ENCODE measurements around the gene PLA2G6.
"Not testable (repeated sequence)": the region's sequence is repeated elsewhere in the genome, so short reads cannot be mapped to it uniquely, and the experiment has no call there.

PLA2G6 gene

DNA sequence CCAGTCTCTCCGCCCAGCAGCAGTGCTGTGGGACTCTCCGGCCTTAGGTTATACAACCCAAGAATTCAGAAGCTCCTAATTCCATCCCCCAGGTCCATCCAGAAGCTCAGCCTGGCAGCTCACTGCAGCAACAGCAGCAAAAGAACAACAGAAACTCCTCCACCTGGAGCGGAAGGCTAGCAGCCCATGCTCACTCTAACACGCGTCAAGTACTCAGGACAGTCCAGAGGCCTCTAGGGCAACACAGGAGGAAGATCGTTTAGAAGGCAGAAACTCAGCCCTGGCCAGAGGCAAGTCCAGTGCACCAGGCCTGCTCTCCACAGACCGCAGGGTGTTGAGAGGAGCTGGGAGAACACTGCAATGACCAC lies 17.1 kb downstream of the PLA2G6 start:
- no peak for DNase-seq

DNA sequence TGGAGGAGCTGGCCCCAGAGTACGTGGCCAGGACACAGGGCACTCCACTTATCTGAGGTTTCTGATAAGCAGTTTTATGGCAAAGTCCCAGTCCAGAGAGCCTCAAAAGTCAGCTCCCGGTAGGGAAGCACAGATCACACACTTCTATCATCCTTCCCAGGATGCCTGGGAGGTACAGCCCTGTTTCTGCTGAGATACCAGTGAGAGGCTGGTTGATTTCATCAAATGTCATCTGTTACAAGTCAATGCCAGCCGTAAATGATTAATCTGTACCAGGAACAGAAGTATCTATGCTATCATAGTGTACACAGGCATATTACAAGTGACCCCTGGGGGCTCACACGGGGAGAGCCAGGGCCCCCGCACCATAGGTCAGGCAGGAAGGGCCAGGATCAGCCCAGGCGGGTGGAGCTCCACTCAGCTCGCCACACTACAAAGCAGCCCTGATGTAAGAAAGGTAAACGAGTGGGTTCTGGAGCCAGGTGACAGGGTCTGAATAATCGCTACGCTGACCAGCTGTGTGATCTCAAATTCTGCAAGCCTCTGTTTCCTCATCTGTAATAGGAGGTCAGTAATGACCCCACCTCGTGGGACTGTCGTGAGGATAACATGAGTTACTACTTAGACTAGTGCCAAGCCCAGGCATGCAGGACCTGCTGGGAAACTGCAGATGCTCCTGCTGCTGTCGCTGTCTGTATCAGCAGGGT lies 17.6 kb downstream of the PLA2G6 start:
- DNase-seq = no peak

DNA sequence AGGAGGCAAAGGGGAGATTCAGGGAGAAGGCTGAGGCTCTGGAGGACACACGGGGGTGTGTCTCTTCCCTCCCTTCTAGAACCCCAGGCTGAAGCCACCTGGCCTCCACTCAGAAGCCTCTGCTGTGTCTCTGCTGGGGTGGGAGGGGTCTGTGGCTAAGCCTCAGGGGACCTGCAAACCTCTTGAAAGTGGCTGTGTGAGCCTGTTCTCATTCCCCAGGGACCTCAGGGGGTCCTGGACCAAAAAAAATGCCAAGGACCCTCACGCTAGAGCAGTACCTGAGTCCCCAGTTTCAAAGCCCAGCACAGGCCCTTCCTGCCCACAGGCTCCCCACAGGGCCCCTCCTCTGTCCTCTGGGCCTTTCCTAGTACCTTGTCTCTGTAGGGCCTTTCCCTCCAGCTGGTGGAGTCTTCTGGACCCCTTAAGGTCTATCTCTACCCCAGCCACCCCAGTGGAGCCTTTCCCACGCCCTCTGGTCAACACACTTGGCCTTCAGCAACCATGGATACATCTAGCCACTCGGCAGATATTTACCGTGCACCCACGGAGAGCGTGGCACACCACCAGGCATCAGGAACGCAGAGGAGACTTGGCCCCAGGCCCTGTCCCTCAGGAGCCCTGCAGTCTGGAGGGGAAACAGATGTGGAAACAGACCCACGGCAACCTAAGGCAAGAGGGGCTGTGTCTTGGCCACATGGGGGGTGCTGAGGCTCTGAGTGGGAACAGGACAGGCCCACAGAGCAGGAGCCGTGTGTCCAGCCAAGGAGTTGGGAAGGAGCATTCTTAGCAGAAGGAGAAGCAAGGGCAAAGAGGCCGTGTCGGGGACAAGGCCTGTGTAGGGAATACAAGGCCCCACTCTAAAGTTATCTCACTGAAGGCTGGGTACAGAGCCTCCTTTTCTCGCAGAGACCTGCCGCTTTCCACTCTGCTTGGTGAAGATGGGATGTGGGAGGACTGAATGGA lies 18.5 kb downstream of the PLA2G6 start:
- DNase-seq = no peak

DNA sequence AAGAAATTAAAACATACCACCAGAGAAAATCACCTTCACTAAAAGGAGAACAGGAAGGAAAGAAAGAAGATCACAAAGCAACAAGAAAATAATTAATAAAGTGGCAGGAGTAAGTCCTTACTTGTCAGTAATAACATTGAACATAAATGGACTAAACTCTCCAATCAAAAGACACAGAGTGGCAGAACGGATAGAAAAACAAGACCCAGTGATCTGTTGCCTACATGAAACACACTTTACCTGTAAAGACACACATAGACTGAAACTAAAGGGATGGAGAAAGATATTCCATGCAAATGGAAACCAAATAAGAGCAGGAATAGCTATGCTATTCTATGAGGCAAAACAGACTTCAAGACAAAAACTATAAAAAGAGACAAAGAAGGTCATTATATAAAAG lies 25.9 kb downstream of the PLA2G6 start:
- DNase-seq = no peak

DNA sequence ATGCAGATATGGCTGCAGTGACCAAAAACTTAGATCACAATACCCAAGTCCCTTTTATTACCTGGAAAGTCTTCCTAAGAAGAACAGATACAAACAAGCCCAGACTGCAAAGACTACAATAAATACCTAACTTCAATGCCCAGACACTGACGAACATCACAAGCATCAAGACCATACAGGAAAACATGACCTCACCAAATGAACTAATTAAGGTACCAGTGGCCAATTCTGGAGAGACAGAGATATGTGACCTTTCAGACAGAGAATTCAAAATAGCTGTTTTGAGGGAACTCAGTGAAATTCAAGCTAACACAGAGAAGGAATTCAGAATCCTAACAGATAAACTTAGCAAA lies 27.1 kb downstream of the PLA2G6 start:
- DNase-seq = not testable (repeated sequence)

DNA sequence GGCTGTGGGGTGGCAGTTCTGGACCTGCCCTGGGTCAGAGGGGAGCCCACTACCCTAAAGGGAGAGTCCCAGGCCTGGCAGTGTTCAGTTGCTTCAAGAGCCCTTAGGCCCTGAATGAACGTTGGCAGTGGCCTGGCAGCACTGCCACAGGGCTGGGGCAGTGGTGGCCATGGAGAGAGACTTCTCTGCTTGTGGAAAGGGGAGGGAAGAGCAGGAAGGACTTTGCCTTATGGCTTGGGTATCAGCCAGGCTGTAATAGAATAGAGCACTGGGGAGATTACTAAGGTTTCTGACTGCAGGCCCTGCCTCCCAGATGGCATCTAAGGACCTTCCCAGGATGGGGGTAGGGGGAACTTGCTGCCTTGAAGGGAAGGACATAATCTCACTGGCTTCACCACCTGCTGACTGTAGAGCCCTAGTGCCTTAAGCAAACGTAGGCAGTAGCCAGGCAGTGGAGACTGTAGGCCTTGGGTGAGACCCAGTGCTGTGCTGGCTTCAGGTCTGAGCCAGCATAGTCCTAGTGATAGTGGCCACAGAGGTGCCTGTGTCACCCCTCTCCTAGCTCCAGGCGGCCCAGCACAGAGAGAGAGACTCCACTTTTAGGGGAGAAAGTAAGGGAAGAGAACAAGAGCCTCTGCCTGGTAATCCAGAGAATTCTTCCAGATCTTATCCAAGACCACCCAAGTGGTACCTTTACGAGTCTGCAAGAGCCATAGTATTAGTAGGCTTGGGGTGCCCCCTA lies 27.6 kb downstream of the PLA2G6 start:
- no peak for DNase-seq

DNA sequence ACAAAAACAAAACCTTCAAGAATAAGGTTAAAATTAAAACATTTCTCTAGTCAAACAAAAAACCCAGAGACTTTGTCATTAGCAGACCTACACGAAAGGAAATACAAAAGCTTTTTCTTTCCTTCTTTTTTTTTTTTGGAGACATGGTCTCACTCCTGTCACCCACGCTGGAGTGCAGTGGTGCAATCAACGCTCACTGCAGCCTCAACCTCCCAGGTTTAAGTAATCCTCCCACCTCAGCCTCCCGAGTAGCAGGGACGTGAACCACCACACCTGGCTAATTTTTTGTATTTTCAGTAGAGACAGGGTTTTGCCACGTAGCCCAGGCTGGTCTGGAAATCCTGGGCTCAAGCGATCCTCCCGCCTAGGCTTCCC lies 30.5 kb downstream of the PLA2G6 start:
- DNase-seq = no peak

DNA sequence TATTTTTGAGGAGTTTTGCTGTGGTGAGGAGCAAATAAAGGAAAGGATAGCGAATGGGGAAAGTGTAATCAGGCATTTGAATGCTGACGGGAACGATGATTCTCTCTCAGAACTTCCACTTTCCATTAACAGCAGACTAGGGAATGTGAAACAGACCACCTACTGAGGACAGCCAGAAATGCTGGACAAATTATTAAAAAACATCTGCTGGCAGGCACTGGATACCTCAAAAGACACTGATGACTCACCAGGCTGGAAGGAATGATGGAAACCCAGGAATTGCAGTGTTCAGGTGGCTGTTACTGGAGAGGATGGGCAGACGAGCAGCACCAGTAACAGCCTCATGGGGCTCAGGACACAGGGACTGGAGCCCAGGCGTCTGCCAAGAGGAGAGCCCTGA lies 33.4 kb downstream of the PLA2G6 start:
- DNase-seq = no peak

DNA sequence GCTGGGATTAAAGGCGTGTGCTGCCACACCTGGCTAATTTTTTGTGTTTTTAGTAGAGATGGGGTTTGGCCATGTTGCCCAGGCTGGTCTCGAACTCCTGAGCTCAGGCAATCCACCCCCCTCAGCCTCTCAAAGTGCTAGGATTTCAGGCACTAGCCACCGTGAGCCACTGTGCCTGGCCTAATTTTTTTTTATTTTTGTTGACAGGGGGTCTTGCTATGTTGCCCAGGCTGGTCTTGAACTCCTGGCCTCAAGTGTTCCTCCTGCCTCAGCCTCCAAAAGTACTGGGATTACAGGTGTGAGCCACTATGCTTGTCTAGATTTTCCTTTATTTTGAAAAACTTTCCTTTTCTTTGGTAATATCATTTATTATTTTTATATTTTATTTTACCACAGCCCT lies 35.5 kb downstream of the PLA2G6 start:
- not testable (repeated sequence) for DNase-seq

DNA sequence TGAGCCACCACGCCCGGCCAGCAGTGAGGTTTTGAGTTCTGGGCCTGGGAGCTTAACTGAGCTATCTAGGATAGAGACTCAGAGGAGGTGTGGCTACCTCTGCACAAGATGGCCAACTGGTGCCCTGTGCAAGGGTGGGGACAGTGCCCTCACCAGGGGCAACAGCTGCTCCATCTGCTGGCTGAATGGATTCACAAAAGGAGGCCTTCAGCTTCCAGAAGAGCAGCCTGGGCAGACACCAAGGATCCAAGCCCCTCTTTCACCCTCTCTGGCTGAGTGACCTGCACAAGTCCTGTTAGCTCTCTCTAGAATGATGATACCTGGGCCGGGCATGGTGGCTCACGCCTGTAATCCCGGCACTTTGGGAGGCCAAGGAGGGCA lies 37.6 kb downstream of the PLA2G6 start:
- no peak for DNase-seq

DNA sequence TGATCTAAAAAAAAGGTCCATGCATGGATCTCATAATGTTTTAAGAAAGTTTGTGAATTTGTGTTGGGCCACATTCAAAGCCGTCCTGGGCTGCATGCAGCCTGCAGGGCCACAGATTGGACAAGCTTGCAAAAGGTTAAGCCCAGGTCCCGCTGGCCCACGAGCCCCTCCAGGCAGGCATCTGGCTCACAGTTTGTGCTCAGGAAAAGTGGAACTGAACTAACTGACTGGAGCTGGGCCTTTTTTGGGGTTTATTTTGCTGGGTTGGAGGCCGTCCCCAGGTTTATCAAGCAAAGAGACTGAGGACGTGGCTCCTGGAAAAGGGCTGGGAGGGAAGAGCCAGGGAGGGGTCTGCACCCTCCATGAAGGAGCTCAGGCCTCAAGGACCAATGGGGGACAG lies 39.0 kb downstream of the PLA2G6 start:
- no peak for DNase-seq

DNA sequence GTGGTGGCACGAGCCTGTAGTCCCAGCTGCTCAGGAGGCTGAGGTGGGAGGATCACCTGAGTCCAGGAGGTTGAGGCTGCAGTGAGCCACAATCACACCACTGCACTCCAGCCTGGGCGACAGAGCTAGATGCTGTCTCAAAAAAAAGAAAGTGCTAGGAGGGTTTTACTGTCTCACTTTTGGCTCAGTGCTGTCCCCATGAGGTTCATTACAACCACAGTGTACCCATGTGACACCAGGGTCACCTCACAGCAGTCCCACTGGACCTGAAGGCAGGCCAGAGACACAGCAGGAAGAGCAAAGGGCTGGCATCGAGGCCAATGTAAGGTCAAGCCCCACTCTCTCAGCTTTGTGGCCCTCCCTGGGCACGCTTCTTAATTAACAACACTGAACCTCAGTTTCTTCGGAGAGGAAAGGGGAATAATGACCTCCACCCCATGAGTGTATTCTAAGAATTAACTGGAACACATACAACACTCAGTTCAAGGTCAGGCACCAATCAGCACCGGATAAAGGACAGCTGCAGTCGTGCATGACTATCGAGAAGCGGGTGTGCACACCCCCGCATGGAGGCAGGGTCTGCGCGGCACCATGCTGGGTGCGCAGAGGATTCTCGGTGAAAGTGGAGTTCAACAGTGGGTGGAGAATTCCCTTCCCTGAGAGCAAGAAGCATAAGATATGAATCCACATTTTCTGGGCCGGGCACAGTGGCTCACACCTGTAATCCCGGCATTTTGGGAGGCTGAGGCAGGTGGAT lies 40.2 kb downstream of the PLA2G6 start:
- DNase-seq = no peak

DNA sequence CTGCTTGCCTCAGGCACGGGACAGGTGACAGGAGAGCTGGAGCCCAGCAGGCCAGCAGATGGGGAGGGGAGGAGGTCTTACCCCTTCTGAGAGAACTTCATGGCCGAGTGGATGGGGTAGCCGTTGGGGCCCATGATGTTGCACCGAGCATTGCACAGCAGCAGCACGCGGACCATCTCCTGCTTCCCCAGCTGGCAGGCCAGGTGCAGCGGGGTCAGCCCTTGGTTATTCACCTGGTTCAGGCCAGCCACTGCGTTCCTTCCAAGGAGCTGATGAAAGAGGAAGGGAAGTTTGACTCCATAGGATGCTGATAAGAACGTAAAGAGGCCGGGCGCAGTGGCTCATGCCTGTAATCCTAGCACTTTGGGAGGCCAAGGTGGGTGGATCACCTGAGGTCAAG lies 41.7 kb downstream of the PLA2G6 start:
- no peak for DNase-seq

DNA sequence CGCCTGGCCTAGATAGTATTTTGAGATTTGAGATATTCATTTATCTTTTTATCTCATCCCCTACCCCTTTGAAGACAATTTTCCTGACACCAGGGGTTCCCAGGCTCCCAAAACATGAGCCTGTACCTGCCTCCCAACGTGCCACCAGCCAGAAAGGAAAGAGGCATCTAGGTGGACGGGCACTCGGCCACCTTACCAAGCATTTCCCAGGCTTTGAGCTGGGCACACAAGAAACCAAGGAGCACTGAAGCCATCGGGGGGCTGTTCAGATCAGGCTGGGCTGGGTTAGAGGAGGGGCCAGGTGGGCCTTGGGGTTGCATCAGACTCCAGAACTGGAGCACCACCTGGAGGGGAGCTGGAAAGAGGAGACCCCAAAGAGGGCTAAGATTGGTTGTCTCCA lies 42.7 kb downstream of the PLA2G6 start:
- DNase-seq = no peak

DNA sequence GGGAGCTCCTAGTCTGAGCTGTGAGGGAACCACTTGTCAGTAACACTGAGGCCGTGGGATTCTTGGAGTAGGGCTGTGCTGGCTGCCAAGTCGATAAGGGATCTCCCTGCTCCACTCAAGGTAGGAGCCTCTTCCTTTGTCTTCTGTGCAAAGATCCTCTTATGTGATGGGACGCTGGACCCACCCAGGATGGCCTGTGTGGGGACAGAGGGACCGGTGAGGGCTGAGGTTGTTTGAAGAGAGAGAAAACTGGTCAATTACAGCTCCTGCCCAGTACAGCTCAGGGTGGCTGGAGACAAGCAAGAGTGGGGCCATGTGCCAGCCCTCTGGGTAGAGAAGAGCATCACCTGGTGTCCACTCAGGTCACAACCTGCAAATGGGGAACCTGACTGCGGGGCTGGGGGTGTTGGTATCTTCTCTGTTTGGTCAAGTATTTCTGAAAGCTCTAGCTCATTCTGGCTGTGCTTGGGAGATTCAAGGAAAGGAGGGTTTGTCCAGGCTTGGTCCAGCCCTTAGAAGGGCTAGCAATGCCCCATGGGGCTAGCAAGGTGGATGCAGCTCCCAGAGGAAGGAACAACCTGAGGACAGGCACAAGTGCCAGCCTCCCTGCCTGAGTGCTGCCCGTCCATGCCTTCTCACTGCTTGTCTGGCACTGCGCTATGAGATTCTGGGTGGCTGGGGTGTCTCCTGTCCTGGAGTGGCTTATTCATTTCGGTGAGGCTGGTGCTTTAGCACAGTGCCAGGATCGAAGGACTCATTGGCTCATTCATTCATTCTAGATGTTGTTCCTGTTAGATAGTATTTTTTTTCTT lies 43.5 kb downstream of the PLA2G6 start:
- DNase-seq = no peak

DNA sequence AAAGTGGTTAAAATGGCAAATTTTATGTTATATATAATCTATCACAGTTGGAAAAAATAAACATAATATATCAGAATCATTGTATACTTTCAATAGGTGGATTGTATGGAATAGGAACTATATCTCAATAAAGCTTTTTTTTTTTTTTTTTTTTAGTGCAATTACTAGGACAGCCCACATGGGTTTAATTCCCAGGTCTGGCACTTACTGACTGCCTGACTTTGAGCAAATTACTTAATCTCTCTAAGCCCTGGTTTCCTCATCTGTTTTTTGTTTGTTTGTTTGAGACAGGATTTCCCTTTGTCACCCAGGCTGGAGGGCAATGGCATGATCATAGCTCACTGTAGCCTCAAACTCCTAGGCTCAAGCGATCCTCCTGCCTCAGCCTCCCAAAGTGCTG lies 45.0 kb downstream of the PLA2G6 start:
- DNase-seq = no peak

DNA sequence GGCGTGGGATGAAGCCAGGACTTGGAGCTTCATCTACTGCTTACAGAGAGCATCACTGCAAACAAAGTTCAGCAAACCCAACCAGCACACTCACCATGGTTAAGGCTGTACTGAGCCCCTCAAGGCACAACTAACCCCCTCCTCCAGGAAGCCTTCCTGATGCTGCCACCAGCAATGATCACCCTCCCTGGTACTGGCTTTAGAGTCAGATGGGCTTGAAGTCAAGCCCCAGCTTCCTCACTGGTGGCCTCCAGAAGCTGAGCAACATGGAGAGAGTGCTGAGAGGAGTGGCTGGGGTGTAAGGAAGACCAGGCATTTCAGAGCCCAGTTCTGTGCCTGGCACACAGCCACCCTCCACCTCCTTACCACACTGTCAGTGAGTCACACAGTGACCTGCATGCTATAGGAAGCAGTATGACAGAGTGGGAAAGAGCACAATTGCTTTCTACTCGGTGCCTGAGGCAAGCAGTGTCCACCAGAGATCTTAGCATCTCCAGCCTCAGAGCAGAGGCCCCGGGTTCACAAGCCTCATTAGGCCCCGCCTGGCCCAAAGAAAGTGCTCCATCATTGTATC lies 46.4 kb downstream of the PLA2G6 start:
- no peak for DNase-seq

DNA sequence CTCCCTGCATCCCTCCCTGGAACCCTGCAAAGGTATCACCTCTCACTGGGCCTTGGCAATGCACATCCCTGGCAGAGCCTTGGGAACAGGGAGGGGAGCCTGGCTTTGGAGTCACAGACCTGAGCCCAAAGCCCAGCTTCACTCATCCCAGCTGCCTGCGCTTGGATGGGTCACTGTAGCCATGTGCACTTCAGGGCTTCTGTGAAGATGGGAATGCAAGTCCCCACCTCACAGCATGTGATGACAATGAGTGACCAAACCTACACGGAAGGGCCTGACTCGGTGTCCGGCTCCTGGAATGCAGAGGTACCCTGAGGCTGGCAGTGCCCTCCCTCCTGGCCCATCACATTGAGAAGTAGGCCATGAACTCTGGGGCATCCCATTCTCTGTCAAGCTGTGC lies 48.3 kb downstream of the PLA2G6 start:
- DNase-seq = no peak

DNA sequence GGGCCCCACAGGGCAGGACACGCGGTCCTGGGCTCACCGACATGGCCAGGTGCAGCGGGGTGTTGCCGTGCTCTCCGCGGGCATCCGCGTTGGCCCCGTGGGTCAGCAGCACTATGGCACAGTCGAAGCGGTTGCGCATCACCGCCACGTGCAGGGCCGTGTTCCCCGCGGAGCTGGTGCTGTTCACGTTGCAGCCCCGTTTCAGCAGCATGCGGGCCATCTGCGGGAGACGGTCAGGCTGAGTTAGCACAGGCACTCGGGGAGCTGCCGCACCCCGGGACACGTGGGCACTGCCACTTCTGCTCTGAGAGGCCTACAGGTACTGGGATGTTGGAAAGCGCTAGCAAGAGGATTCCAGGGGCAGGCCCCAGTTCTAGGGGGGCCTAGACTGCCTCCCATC lies 48.8 kb downstream of the PLA2G6 start:
- no peak for DNase-seq

DNA sequence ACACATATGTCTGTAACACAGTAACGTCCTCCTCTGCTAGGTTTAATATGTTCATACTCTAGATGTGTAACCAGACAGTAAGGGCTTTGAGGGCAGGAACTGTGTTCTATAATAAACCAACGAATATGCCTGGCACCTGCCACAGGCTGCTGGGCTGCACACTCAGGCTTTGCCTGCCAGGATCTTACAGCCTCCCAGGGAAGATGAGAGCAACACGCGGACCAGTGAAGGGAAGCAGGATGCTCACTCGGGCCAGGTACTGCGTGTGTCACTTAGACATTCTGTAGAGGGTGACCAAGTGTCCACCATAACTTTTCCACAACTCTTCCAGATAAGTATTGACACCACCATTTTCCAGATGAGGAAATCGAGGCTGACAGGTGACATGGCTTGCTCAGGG lies 49.5 kb downstream of the PLA2G6 start:
- no peak for DNase-seq

DNA sequence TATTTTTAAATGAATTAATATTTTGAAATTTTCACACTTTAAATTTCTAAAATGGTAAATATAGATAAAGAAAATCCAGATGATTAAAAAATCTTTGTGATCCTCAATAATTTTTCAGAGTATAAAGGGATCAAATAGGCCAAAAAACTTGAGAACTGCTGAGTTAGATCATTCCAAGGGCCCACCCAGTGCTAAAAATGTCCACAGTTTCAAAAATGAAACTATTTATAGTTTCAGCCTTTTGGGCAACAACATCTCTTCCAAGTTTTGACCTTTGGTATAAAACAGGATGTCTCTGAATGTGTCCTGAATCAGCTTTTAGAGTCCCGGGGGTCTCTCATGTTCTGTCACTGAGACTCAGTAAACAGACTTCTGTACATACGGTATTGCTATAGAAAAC lies 50.2 kb downstream of the PLA2G6 start:
- no peak for DNase-seq

DNA sequence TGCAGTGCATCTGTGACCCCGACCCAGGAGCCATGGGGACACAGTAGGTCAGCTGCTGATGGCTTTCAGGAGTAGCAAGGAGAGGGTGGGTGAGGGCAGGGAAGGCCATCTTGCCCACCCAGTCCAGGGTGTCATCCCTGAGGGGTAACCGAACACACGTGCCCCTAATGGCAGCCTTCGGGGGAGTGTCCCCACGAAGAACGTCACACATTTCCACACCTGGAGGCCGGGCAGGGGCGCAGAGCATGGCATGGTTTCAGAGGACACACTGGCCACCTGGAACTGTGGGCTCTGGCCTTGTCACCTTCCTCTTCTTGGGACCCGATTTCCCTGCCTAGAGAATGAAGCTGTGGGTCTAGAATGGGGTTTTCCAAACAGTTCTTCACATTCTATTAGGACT lies 51.8 kb downstream of the PLA2G6 start:
- DNase-seq = no peak
